AG08395 (cell line): Measurements from ENCODE around the gene CRYBA2.

ENCODE experiments used
- DNase-seq: peaks from one replicate; pipeline ENCODE4 v3.0.0; 2012; ENCODE audit warnings: mixed read lengths, low spot score

The CRYBA2 gene

DNA sequence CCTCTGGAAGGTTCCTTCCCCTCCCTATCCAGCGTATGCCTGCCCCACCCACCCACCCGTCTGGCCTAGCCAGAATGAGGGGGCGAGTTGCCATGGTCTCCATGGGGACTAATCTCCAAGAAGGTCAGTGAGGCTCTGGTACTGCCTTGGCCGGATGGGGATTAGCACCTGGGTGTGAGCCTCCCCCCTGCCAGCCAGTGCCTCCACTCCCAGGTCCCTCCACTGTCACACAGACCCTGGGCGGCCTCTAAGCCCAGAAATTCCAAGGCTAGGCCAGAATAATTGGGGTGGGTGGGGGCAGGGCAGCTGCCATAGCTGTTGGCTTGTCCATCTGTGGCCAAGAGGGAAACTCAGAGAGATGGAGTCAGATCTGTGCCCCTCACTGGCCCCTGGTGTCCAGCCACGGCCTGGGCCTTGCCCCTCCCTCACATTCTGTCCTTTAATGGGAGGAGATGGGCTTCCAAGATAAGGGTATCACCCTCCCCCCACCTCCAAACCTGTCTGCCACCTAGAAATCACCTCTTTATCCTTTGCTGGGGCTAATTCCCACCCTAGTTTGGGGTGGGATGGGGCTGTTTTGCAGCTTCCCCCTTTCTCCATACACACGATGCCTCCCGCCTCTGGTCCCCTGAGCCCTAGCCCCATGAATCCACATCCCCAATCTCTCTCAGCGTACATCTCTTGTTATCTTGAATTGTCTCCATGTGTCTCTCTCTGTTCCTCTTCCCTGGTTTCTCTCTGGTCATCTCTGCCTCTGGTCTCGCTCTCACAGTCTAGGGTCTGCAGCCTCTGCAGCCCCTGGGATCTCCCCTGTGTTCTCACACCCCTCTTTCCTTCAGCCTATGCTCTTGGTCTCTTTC is 6.0 kb upstream of the CRYBA2 start:
- no peak for DNase-seq

DNA sequence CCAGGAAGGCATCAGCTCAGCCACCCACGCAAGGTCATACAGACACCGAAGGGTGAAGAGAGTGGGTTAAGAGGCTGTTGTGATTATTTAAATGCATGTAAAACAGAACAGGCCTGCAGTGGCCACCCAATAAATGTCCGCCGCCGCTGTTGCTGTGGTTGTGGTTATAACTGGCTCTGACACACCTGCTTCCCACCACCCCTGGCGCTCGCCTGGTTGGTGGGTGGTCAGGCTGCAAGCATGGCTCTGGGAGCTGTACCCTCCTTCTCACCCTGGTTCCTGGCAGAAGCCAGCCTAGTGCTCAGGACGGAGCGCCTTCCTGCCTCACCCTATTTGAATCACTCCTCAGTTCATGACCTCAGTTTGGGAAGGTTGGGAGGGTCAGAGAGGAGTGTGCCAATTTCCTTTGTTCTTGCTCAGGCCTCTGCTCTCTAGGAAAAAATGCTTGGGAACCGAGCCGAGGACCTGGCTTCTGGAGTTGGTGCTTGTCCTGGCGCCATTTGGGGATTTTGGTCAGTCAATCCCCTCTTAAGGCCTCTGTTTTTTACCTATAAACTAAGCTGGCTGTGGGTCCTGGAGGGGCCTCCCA is 5.3 kb upstream of the CRYBA2 start:
- no peak for DNase-seq

DNA sequence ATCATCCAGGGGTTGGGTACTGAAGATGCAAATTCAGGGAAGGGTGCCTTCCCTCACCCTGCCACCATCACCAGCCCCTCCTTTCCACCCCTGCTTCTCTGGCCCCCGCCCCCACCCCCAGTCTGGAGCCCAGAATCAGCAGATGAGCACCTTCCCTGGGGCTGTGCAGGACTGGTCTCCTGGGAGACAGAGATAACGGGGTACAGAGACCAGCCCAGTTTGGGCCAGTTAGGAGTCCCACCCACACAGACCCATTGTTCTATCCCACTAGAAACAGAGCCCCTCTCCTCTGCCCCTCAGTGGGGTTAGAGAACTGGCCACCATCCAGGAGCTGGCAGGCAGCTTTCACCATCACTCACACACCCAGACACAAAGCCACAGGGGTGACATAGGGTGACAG is 4.5 kb upstream of the CRYBA2 start:
- no peak for DNase-seq

DNA sequence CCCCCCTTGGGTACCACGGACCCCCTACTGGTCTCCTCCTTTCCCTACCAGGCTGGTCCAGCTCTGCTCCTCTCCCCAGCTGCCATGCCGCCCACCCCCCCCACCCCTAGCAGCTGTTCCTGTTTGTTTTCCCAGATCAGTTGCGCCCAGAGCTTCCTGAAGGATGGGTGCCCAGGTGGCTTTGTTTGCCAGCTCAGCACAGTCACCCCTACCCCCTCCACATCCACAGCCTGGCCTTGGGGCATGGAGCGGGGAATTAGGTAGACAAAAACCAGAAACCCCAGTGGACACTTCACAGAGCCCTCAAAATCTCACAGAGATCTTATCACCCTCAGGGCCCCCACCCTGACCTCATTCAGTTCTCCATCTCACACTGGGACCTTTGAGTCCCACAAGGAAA is 3.7 kb upstream of the CRYBA2 start:
- no peak for DNase-seq

DNA sequence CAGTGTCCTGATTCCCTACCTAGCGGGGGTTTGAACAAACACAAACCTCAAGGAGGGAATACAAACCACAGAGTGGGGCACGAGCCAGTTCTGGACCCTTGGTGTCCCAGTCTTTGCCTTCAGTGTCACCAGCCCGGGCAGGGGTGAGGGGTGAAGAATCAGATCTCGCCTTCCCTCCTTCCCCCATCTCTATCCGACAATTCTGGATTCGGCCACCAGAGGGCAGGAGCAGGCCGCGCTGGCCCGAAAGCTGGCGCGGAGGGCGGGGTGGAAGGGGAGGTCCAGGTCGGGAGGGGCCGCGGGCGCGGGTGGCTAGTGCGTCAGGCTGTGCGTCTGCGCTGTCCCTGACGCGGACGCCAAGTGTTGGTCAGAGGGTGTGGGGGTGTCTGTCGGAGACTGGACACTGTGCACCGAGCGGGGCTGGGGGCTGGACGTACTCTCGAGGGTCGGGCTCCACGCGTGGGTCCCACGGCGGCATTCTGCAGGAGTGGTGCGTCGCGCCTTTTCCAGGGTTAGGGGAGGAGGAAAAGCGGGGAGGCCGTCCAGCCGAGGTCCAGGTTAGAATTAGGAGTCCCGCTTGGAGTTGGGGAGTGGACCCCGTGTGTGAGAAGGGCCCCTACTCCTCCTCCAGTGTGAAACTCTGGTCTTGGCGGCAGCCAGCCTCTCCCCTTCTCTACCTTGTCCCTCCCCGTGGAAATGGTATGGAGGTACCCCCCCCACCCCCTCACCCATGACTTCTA is 2.9 kb upstream of the CRYBA2 start:
- DNase-seq = peak; percentile 95

DNA sequence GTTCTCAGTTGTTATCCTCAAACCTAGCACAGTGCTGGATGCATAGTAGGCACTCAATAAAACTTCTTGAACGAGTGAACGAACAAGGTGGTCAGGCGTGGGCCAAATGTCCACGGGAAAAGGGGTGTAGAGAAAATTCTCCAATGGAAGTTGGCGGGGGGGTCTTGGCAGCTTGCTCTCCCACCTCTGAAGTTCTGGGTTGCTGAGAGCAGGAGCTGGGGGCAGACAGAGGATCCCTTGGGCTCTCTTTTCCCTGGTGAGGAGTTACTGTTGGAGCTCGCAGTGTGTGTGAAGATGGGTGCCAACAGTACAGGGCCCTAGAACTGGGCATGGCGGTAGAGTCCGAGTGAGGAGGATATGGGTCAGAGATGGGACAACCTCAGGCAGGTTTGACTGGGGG is 2.3 kb upstream of the CRYBA2 start:
- no peak for DNase-seq

DNA sequence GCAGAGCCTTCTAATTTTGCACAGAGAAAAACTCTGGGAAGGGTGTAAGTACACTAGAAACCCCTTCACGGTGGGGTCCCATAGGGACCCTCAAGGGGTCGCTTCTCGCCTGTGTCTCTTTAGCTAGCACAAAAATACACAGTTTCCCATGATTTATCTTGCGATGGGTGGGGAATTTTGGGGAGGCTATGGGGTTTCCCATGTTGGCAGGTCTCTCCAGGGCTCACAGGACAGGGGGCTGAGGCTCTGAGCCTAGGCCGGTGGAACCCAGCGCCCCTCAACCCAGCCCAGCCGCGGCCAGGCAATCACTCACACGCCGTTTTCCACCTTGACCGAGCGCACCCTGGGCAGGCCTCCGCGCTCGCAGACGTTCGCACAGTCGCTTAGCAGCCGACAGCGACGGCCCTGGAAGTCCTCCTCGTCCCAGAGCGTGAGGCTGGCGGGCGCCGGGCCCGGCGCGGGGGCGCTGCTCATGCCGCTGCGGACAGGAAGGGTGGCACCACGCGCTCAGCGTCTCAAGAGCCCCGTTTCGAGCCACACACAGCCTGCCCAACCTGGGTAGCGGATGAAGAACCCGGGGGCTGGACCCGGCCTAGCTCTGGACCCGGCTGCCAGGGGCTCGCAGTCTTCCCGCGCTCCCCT is 398 bp downstream of the CRYBA2 start:
- DNase-seq = no peak

DNA sequence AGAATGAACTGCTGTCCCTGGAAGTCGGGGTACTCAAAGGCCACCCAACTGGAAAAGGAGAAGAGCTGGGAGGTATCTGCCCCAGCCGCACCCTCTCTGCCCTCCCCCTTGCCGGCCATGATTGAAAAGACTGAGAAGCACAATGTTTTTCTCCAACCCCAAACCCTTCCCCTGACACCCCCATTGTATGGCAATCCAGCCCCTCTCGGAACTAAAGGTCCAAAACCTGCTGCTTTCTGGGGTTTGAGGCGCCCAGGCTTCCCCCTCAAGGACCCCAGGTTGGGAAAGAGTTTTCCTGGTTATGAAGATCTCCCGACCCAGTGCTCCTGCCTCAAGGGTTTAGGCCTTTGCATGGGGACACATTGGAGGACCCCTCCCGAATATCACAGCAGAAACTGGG is 1.0 kb downstream of the CRYBA2 start:
- DNase-seq = no peak

DNA sequence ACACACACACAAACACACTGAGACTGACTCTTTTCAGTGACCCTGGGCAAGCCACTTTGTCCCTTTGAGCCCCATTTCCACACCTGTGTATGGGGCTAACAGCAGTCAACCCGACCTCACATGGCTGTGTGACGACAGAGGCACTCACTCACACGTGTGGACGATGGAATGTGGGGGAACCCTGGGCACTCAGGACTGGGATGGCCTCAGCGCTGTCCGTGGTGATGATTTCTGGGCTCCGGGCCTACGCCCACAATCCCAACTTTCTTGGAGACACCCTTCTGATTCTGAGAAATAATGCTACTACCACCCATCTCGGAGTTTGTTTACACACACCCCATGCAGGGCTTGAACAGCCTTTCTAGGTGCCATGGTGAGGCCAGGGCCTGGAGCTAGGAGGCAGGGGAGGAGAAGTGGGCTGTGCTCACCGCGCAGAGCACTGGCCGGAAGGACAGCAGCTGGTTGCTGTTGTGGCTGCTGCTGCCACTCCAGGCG is 1.5 kb downstream of the CRYBA2 start:
- peak; percentile 65 for DNase-seq

DNA sequence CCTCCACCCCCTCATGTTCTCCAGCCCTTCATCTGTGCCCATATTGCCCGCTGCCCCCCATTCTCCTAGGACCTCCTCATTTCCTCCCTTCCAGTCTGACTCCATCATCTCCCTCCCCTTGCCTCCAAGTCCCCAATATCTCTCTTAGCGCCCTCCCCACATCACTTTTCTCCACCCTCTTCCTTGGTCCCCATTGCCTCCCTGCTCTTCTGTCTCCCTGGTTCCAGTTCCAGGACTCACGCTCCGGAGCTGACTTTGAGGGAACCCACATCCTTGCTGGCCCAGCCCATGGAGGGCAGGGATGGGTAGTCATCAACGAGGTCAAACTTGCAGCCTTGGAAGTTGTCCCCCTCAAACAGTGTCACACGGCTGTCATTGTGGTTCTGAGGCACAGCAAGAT is 2.6 kb downstream of the CRYBA2 start:
- DNase-seq = no peak

DNA sequence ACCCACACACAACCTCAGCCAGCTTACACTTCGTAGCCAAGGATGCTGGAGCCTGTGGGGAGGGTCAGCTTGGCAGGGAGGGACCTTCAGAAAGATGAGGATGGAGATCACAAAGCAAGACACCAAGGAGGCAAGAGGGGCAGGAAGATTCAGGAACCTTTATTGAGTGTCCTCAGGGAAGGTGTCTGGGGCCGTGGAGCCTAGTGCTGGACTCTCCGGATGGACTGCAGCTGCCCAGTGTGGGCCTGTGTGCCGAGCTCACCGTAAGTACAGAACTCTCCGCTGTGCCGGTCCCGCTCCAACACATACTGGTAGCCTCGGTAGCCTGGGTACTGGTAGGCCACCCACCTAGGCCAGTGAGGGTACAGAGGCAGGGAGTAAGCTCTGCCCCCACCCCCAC is 3.2 kb downstream of the CRYBA2 start:
- DNase-seq = no peak

DNA sequence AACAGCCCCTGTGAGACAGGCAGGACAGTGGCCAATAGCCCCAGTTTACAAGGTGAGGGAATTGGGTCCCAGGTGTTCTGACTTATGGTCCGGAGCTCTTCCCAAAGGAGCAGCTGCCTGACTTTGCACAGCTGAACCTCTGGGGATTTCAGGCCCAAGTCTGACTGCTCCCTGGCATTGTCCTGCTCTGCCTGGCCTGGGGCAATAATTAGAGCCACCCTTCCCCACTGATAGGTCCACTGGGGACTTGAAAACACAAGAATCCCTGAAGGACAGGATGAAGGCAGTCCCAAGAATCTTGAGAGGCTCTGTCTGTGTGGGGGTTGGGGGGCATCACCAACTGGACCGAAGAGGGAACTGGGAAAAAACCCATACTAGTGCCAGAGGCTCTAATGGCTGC is 4.6 kb downstream of the CRYBA2 start:
- DNase-seq = no peak

DNA sequence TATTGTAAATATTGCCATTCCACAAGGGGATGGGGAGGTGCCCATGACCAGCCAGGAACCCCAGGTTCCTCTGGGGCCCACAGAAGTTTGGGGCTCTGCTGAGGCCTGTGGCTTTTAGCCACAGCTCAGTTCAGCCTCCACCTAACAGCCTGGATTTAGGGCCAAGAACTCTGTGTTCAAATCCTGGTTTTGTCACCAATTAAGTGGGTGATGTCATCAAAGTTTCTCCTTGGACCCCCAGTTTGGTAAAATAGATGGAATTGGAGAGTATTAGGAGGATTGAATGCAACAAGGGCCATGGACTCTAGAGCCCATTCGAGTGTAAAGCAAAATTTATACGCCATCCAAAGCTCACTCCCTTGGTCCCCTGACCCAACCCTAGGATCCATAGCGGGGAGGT is 5.1 kb downstream of the CRYBA2 start:
- DNase-seq = no peak

DNA sequence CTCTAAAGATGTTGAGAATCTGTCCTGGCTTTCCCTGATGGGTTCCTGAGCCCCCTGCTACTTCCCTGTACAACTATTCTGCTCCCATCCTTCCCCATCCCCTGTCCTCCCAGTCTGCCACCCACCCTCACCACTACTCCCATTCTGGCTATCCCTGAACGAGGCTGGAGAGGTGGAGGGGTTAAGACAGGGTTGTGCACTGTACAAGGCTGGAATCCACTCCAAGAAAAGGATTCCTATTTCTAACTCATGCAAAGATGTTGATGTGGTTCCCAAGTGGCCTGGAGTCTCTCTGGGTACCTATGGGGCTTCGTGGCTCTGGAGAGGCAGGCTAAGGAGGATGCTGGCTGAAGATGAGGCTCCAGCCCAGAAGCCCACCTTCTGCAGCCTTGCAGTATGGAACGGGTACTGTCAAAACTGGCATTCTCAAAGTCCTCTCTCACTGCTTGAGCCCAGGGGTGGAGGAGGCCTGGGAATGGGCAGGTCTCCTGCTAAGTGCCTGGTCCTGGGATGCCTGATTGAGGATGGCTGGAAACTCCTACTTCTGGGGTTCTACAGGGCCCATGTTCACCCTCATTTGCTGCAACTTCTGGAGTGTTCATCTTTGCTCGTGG is 7.0 kb downstream of the CRYBA2 start:
- DNase-seq = no peak

DNA sequence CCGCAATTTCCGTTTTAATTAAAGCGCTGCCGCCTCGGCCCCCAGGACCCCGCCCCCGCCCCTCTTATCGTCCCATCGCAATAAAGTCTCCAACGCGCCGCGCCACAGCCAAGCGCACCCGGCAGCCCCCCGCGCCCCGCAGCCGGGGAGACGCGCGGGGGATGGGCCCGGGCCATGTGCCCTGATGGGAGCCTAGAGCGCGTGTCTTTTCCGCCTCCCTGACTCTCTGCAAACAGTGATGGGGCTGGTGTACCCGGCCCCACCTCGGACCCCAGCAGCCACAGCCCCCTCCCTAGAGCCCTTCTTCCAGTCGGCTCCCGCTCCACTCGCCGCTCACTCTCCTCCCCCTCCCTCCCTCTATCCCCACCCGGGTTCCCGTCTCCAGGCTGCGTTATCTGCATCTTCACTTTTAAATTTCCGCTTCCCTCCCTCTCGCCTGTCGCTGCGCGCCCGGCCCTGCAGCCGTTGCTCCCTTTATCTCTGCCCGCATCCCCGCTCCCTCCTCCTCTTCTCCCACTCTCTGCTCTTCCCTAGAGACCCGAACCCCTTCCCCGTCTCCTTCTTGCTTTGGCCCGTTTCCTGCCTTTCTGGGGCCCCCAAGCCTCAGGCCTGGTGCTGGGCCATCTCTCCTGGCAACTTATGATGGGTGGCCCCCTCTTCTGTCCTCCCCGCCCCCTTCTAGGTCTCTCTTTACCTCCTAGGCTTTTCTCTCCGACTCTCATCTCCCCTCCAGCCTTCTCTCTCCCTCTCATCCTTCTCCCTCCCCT is 7.7 kb downstream of the CRYBA2 start:
- DNase-seq = no peak

DNA sequence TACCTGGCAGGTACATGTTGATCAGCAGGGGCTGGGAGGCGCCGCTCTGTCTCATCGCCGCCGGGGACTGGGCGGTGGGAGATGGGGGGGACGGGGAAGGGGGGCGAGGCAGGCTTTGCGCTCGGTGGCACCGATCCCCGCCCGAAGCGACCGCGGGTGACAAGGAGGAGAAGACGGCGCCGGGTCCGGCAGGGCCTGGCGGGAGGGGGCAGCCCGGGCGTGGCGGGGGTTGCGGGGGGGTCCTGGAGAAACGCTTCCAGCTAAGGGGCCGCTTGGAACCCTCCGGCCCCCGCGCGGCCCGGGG is 8.2 kb downstream of the CRYBA2 start, which contains the start of gene FEV:
Gene FEV (minus strand): TSS at position 164 of the 304 bp plus-strand sequence. CDS start 109 bp downstream, at position 55.
- no peak for DNase-seq

DNA sequence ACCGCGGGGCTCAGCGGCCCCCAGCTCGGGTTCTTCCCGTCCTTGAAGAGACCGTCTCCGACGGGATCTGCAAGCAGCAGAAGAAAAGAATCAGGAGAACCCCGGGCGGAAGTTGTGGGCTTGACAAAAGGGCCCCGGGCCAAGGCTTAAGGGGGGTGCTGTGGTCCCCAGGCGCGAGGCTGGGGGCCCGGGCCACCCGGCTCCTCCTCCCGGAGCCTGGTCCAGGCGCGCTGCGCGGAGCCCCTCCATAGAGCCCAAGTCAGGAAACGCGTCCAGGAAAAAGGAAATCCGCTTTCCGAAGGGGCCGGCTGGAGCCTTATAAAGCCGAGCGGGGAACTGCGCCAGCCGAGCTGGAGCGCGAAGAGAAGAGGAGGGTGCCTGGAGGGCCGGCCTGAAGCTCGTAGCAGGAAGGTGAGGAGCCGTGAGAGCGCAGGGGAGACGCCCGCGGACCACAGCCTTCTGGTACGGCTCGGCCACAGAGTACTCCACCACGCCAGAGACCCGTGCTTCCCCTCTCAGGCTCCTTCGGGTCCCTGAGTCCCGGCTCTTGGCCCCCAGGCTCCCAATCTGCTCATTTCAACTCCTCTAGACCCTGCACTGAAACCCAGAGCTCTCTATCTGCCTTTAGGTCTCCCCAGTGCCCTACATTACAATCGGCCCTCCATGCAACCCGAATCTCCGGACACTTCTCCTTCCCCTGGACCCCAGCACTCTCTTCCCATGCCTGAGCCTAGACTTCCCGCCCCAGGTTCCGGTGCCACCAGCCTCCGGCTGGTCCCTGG is 8.8 kb downstream of the CRYBA2 start:
- DNase-seq = no peak

DNA sequence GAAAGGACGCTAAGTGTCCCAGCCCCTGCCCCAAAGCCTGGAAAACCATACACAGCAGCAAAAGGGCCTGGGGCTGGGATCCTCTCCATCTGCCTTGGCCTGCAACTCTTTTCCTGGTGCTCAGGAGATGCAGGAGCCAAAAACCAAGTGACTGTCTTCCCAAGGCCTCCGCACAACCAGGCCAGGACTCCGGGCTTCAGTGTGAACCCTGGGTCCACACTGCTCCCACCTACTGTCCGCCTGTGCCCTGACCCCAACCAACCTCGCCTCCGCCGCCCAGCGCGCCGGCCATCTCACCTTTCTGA is 9.3 kb downstream of the CRYBA2 start:
- no peak for DNase-seq

DNA sequence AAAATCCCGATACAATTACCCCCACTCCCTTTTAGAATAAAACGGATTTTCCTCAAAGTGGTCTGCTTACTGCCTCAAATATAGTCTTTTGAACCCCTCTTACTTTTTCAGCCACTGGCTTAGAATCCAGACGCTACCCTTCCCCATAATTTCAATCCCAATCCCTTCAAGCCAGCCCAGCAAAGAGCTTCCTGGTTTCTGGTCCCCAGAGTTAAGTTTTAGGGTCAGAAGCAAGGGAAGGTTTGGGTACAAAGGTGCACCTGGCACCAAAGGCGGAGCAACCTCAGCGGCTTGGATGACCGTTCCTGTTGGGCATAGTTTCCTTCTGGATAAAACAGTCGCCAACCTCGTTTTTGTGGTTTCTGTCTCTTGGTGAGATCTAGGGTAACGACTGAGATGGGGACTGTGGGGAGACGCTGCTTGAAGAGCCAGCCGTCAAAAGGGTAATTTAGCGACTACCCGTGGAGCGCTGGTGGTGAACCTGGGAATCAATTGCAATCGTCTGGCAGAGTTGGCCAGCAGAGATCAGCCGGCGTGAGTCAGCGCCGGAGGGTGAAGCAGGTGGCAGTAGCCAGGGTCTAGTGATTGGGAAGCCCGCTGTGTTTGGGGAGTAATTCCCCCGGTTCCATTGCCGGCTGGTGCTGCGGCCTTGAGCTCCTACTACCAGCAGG is 9.8 kb downstream of the CRYBA2 start:
- DNase-seq = no peak

DNA sequence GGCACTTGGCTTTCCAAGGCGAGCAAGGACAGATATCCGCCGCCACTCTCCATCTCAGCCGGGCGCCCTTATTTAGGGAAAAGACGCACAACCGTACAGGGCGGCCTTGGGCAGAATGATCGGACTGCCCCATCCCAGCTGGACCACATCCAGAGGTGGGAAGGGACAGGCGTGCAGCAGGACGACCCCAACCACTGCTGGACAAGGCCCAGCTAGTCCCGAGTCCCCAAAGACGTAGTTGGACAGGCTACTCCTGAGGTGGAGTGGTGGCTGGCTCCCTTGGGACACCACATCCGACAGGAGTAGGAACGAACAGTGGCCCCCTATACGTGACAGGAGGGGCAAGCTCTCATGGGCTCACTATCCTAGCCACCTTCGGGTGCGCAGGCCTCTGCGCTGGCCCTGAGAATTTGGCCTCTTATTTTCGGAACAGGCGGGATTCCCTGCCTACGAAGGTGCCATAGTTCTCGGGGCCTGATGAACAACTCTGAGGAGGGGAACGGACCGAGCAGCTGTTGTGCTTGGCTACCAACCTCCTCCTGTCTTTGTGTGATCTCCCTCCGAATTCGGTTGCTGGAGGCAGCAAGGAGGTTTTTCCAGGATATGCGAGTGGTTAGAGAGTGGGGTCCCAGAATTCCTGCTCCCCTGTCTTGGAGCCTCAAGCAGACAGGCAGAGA is 10.5 kb downstream of the CRYBA2 start:
- no peak for DNase-seq
